Stomach (tissue), 9 donors: Measurements from ENCODE around the gene INPP5A. TPM values are rescaled to one million over a fixed set of nuclear protein-coding genes. Genes with fewer than 3 reads are reported as not detected.
A peak's percentile ranks its signal among the peaks of the same experiment; 100 is the strongest.

Experiments used
- DNase-seq, 2 donors: peaks; one replicate each; pipeline versions ENCODE4 v3.0.0 to v3.0.0-alpha.2; 2013 to 2019
- H3K27ac ChIP-seq, 5 donors: fragments of 200-600 bp in 4 of 5; sonication (generic) in 4 of 5; one replicate each; pipeline ENCODE4 v1.5.1; 2013 to 2019; ENCODE audit warnings: mild to moderate bottlenecking in 1 of 5, moderate library complexity in 1 of 5
- H3K27me3 ChIP-seq, 3 donors: fragments of 200-600 bp; sonication (generic); one replicate each; pipeline ENCODE4 v1.5.1; 2017 to 2019; ENCODE audit warnings: mixed run types in 1 of 3
- H3K36me3 ChIP-seq, 4 donors: fragments of 200-600 bp; sonication (generic); 1 replicate in 3 of 4; 2 replicates in 1 of 4; pipeline ENCODE4 v1.5.1; 2016 to 2019
- H3K4me1 ChIP-seq, 4 donors: fragments of 200-600 bp; sonication (generic); one replicate each; pipeline ENCODE4 v1.5.1; 2016 to 2019
- H3K4me3 ChIP-seq, 4 donors: fragments of 200-600 bp; sonication (generic) in 3 of 4; one replicate each; pipeline ENCODE4 v1.5.1; 2016 to 2019; ENCODE audit warnings: mild to moderate bottlenecking in 1 of 4
- H3K9me3 ChIP-seq, 4 donors: fragments of 200-600 bp; sonication (generic); one replicate each; pipeline ENCODE4 v1.5.1; 2016 to 2019
- CTCF ChIP-seq, 7 experiments: fragments of 450-650 bp in 4 of 7; fragments of 200-600 bp in 3 of 7; sonication (generic) in 3 of 7; IDR thresholded peaks; one replicate each; pipeline ENCODE4 v1.5.1; 2016 to 2019; ENCODE audit warnings: antibody characterized with exemption in 7 of 7, control low read depth in 2 of 7, mild to moderate bottlenecking in 1 of 7
- EP300 ChIP-seq: sonication (generic); formaldehyde crosslinking; IDR thresholded peaks from one replicate; pipeline ENCODE4 v1.6.1; 2017; ENCODE audit warnings: antibody characterized with exemption
- POLR2A ChIP-seq, 4 donors: fragments of 450-650 bp; IDR thresholded peaks; one replicate each; pipeline ENCODE4 v1.6.1; 2016; ENCODE audit warnings: antibody characterized with exemption in 4 of 4, control low read depth in 2 of 4, mild to moderate bottlenecking in 1 of 4, moderate library complexity in 1 of 4
- POLR2AphosphoS5 ChIP-seq, 3 donors: sonication (generic); formaldehyde crosslinking; IDR thresholded peaks; one replicate each; pipeline ENCODE4 v1.6.1; 2016; ENCODE audit warnings: antibody characterized with exemption in 3 of 3
- WGBS, 5 donors: extraction: QIAGEN DNeasy Blood & Tissue Kit in 3 of 5; methylation state at CpG; one replicate each; pipeline versions ENCODE4 v1.1.5 to v1.1.7; 2013 to 2018; 5-methylcytosine and 5-hydroxymethylcytosine counted together
- intact Hi-C: fragments of 100-400 bp; cut with DNase I; formaldehyde crosslinking; loops from one replicate; pipeline ENCODE4 v1.15.1; 2023; ENCODE audit warnings: low total_unique reads
- polyA plus RNA-seq, 3 donors: library from polyadenylated mRNA; stranded (reverse); fragments of 200-250 nt; gene quantifications; one replicate each; pipeline ENCODE4 v1.2.3, GENCODE V29; 2013
- total RNA-seq, 5 donors: library from RNA; depleted of rRNA; stranded (reverse); fragments of >200 nt; gene quantifications; one replicate each; pipeline versions ENCODE4 v1.1.0 to v1.2.3, GENCODE V29; 2014 to 2016
- donor health status: healthy with polysubstance abuse.
- donor health status: Bipolar disorder and iron deficiency.
- donor health status: healthy.

Gene INPP5A
- total and polyA plus RNA-seq, 8 donors: 17.2 to 72.3 (median 31.0) TPM

- intact Hi-C loops: no loop called here
- 58 to 75% (median 67%) methylated on average over 10 of the region's 10 CpGs for WGBS, 5 donors
- TF ChIP-seq POLR2A (IDR thresholded peaks at IDR 0.05) (no peak), EP300 (no peak)
- H3K9me3 ChIP-seq: no peaks in the 10 kb centered on the region
- H3K4me1 ChIP-seq: peaks cover 71 to 100% (median 88%) of the 10 kb centered on the region in 4 donors
- H3K36me3 ChIP-seq: no peaks in the 10 kb centered on the region
- no peaks in the 10 kb centered on the region for H3K27me3 ChIP-seq
- DNase-seq: no peak
- H3K27ac ChIP-seq: peak overlapping the region; percentile 79 to 85 (median 81)
- H3K4me3 ChIP-seq: no peak overlapping the region
These were observed 53.1 kb downstream of the INPP5A start for GRCh38 chr10:132590752-132591121.

DNA sequence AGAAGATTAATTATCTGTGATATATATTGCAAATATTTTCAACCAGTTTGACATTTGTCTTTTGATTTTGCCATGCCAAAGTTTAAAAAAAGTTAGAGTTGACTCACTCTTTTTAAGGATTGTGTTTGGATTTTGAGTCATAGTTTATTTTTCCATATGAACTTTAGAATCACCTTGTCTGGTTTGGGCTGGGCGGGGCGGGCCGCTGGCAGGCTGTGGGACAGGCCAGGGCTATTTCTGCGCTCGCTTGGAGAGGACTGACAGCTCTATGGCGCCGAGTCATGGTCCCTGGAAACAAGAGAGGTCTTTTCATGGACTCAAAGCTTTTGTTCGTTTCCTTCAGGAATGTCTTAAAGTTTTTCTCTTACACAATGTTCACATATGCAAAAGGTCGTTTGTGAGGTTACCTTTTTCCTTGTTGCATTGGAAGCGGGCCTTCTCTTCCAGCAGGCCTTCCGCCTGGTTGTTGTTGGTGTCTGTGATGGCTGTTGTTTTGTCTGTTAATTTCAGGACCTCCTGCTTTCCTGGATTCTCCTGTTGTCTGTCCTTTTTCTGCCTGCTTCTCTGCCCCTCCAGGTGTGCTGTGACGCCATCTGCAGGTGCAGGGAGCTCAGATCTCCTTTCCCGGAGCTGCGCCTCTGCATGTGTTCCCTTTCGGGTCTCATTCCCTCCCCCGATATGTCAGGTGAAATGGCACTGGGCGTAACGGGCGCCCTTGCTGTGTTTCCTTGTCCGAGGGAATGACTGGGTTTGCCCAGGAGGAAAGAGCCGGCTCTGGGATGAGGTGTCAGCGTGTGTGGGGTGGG is 53.8 kb downstream of the INPP5A start:
- H3K27me3 ChIP-seq: no peaks in the 10 kb centered on the region
- peak overlapping the region; percentile 59 to 85 (median 80) for H3K27ac ChIP-seq
- TF ChIP-seq EP300 (no peak), POLR2AphosphoS5 (IDR thresholded peaks at IDR 0.05) (peak in 1 of 3 donors; percentile 49)
- intact Hi-C loops: no loop called here
- H3K4me3 ChIP-seq: no peak overlapping the region
- DNase-seq: peak; percentile 77 to 88
- peaks cover 68 to 100% (median 87%) of the 10 kb centered on the region in 4 donors for H3K4me1 ChIP-seq
- H3K9me3 ChIP-seq: no peaks in the 10 kb centered on the region
- 35 to 51% (median 47%) methylated on average over 21 to 22 of the region's 22 CpGs for WGBS, 5 donors
- no peaks in the 10 kb centered on the region for H3K36me3 ChIP-seq

DNA sequence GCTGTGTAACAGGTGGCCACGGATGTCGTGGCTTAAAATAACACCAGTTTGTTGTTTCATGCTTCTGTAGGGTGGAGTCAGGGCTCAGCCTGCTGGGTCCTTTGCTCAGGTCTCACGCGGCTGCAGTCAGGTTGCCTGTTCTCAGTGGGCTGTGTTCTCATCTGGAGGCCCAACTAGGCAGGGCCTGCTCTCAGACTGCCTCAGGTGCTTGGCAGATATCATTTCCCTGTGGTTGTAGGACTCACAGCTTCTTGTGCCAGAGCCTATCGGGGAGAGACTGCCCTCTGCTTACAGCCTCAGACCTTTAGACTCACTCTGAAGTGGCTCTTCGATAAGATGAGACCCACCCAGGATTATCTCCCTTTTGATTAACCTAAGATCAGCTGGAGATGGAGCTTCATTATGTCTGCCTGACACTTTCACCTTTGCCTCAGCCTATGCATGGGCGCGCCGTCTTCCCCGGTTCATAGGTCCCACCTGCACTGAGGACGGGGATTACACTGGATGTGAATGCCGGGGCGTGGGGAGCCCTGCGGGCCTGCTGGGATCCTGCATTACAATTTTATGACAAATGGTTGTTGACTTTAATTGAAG is 55.3 kb downstream of the INPP5A start:
- no peaks in the 10 kb centered on the region for H3K36me3 ChIP-seq
- DNase-seq: no peak
- no peaks in the 10 kb centered on the region for H3K9me3 ChIP-seq
- TF ChIP-seq CTCF (IDR thresholded peaks at IDR 0.05): no peak
- TF ChIP-seq POLR2A (IDR thresholded peaks at IDR 0.05): no peak
- TF ChIP-seq EP300: no peak
- TF ChIP-seq POLR2AphosphoS5 (IDR thresholded peaks at IDR 0.05): no peak
- no peaks in the 10 kb centered on the region for H3K27me3 ChIP-seq
- intact Hi-C loops: no loop called here
- H3K4me3 ChIP-seq: no peak overlapping the region
- peaks cover 57 to 100% (median 84%) of the 10 kb centered on the region in 4 donors for H3K4me1 ChIP-seq
- 70 to 84% (median 77%) methylated on average over 14 of the region's 14 CpGs for WGBS, 5 donors
- peak overlapping the region; percentile 65 to 85 (median 80) for H3K27ac ChIP-seq

DNA sequence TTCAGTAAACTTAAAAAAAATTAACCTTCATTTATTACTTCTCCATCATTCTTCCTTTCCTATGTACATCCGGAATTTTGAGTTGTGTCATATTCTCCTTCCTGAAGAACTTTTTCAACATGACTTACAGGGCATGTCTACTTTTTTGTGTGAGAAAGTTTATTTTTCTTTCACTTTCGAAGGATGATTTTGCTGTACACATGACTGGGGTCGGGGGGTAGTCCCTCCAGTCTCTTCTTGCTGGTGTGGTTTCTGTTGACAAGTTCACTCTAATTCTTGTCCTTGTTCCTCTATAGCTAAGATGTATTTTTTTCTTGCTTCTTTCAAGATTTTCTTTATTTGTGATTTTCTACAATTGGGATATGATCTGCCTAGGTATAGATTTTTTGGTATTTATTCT is 55.8 kb downstream of the INPP5A start:
- peak overlapping the region in 4 of 5 donors; percentile 29 to 85 (median 80) for H3K27ac ChIP-seq
- WGBS, 5 donors: 54 to 67% (median 63%) methylated on average over 3 of the region's 3 CpGs
- intact Hi-C loops: no loop called here

GRCh38 chr10:132593900-132594876 is 56.6 kb downstream of the INPP5A start:
- peak overlapping the region in 3 of 5 donors; percentile 4 to 85 (median 79) for H3K27ac ChIP-seq

More for the DNA sequence above, 55.8 kb downstream of the INPP5A start:
- no peaks in the 10 kb centered on the region for H3K9me3 ChIP-seq
- H3K36me3 ChIP-seq: no peaks in the 10 kb centered on the region
- peaks cover 57 to 100% (median 82%) of the 10 kb centered on the region in 4 donors for H3K4me1 ChIP-seq
- no peaks in the 10 kb centered on the region for H3K27me3 ChIP-seq
- no peak overlapping the region for H3K4me3 ChIP-seq
- DNase-seq: no peak
- TF ChIP-seq POLR2A (IDR thresholded peaks at IDR 0.05) (no peak), POLR2AphosphoS5 (IDR thresholded peaks at IDR 0.05) (no peak), EP300 (no peak)

More at GRCh38 chr10:132593900-132594876, 56.6 kb downstream of the INPP5A start:
- no peak overlapping the region for H3K4me3 ChIP-seq
- H3K36me3 ChIP-seq: no peaks in the 10 kb centered on the region
- H3K4me1 ChIP-seq: peaks cover 53 to 100% (median 79%) of the 10 kb centered on the region in 4 donors
- 69 to 85% (median 74%) methylated on average over 25 of the region's 25 CpGs for WGBS, 5 donors
- H3K9me3 ChIP-seq: no peaks in the 10 kb centered on the region
- no peak for DNase-seq
- no peaks in the 10 kb centered on the region for H3K27me3 ChIP-seq
- intact Hi-C loops: no loop called here
- TF ChIP-seq CTCF (IDR thresholded peaks at IDR 0.05) (no peak), EP300 (no peak), POLR2AphosphoS5 (IDR thresholded peaks at IDR 0.05) (no peak), POLR2A (IDR thresholded peaks at IDR 0.05) (no peak)
